Activated naive CD4-positive, alpha-beta T cell treated with anti-CD3 and anti-CD28 coated beads, Interleukin-2, amount 10 ng/mL, durations not matched to agents 7 days and 5 days (primary cell): Measurements from ENCODE around the gene CTAGE6.
"Not testable (repeated sequence)": the region's sequence is repeated elsewhere in the genome, so short reads cannot be mapped to it uniquely, and the experiment has no call there.

Source experiments
- CTCF ChIA-PET: fragments of 350-600 bp; sonication (Branson Sonifier 250); formaldehyde crosslinking; loops from one replicate; lab custom pipeline; 2021; ENCODE audit warnings: antibody characterized with exemption; lab: Charles Lee
- DNase-seq: peaks from one replicate; pipeline ENCODE4 v3.0.0-alpha.2; 2020
- H3K27ac Mint-ChIP-seq: one replicate; pipeline ENCODE4 v1.8.0; 2021; ENCODE audit warnings: mild to moderate bottlenecking, moderate library complexity, mixed read lengths
- H3K27me3 Mint-ChIP-seq: one replicate; pipeline ENCODE4 v1.8.0; 2021; ENCODE audit warnings: mild to moderate bottlenecking, mixed read lengths
- H3K36me3 Mint-ChIP-seq: one replicate; pipeline ENCODE4 v1.8.0; 2021; ENCODE audit warnings: mixed read lengths
- H3K4me1 Mint-ChIP-seq: one replicate; pipeline ENCODE4 v1.8.0; 2021; ENCODE audit warnings: mixed read lengths
- H3K4me3 Mint-ChIP-seq: one replicate; pipeline ENCODE4 v1.8.0; 2021; ENCODE audit warnings: mild to moderate bottlenecking, moderate library complexity, mixed read lengths
- H3K9me3 Mint-ChIP-seq: one replicate; pipeline ENCODE4 v1.8.0; 2021; ENCODE audit warnings: mixed read lengths

The CTAGE6 gene, protein sequence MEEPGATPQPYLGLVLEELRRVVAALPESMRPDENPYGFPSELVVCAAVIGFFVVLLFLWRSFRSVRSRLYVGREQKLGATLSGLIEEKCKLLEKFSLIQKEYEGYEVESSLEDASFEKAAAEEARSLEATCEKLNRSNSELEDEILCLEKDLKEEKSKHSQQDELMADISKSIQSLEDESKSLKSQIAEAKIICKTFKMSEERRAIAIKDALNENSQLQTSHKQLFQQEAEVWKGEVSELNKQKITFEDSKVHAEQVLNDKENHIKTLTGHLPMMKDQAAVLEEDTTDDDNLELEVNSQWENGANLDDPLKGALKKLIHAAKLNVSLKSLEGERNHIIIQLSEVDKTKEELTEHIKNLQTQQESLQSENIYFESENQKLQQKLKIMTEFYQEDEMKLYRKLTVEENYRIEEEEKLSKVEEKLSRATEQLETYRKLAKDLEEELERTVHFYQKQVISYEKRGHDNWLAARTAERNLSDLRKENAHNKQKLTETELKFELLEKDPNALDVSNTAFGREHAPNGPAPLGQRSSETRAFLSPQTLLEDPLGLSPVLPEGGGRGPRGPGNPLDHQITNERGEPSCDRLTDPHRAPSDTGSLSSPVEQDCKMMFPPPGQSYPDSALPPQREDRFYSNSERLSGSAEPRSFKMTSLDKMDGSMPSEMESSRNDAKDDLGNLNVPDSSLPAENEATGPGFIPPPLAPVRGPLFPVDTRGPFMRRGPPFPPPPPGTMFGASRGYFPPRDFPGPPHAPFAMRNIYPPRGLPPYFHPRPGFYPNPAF

GRCh38 chr7:143757596-143757995 is at the start of gene CTAGE6:
TSS of gene CTAGE6 (minus strand) at chr7:143757696. CDS start at chr7:143757658, 38 bp downstream.
- H3K27ac Mint-ChIP-seq, DNase-seq, CTCF ChIA-PET, H3K4me3 Mint-ChIP-seq, H3K4me1 Mint-ChIP-seq, H3K36me3 Mint-ChIP-seq, H3K9me3 Mint-ChIP-seq, H3K27me3 Mint-ChIP-seq: not testable (repeated sequence)

DNA sequence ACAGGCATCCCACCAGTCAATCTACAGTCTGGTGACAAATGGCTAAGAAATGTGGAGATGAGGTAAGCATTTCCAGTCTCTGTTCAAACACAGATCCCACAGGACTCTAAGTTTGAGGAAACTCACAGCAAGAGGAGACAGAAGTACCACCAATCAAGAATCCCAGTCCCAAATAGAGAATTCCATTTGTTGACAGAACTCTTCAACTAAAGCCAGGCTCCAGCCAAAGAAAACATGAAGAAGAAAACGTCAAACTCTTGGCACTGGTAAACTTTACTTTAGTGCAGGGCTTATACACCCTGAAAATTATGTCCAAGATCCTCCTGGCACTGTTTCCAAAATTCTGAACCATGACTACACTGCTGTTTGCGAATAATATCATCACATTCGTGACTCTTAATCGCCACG is 49.2 kb upstream of the CTAGE6 start:
- CTCF ChIA-PET, H3K36me3 Mint-ChIP-seq, H3K4me3 Mint-ChIP-seq, H3K27ac Mint-ChIP-seq, H3K9me3 Mint-ChIP-seq, DNase-seq, H3K4me1 Mint-ChIP-seq, H3K27me3 Mint-ChIP-seq: not testable (repeated sequence)

DNA sequence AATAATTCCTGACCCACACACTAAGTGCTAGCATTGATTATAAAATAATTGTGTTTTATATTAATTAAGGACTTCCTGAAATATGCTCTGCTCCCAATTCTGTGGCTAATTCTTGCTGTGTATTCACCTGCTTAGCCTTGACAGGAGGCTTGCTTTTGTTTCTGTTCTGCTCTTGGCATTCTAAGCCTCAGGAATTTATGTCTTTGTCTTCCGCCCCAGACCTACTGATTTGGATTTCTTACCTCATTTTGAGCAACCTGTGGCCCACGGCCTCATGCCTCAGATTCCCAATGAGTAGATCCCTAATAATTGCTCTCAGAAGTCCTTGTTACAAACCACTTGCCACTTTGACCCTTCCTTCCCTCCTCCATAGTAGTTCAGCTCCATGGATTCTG is 40.4 kb upstream of the CTAGE6 start:
- H3K27me3 Mint-ChIP-seq, H3K4me1 Mint-ChIP-seq: not testable (repeated sequence)

GRCh38 chr7:143797119-143797895 is 39.8 kb upstream of the CTAGE6 start:
- H3K27ac Mint-ChIP-seq, H3K27me3 Mint-ChIP-seq, CTCF ChIA-PET, H3K36me3 Mint-ChIP-seq, H3K9me3 Mint-ChIP-seq, H3K4me1 Mint-ChIP-seq, H3K4me3 Mint-ChIP-seq, DNase-seq: not testable (repeated sequence)

More for the DNA sequence above, 40.4 kb upstream of the CTAGE6 start:
- DNase-seq, H3K4me3 Mint-ChIP-seq, H3K36me3 Mint-ChIP-seq, CTCF ChIA-PET, H3K27ac Mint-ChIP-seq, H3K9me3 Mint-ChIP-seq: not testable (repeated sequence)

DNA sequence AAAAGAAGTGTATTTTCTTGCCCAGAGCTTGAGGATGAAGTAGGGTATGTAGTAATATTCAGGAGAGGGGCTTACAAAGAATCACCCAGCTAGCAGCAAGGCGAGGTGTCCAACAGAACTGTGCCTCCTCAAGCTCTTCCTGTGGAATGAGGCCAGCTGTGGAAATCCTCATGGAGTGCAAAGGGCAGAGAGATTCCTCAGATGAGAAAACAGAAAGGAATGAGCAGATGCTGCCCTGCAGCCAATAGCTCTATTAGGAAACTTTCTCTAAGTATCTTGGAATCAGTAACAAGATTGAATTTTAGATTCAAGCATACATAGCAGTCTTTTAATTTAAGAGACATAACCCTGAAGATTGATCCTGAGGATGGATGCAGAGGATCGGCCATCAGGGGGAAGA is 38.2 kb upstream of the CTAGE6 start:
- H3K27ac Mint-ChIP-seq, H3K27me3 Mint-ChIP-seq: not testable (repeated sequence)

DNA sequence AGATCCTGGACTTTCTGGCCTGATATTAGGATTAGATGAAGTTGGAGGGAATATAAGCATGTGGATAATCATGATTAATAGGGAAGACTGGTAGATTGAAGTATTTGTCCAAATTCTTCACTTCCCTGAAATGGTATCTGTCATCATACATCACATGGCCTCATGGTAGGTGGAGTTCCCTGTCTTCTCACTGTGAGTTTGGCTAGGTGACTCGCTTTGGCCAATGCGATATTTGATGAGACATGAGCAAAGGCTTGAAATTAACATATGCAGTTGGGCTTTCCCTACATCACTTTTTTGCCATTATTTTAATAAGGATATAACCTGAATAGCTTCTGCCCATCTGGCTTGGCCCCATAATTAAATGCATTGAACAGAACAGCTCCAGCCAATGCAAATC is 35.1 kb upstream of the CTAGE6 start:
- CTCF ChIA-PET, DNase-seq: not testable (repeated sequence)

More for the DNA sequence above, 38.2 kb upstream of the CTAGE6 start:
- H3K4me3 Mint-ChIP-seq, H3K36me3 Mint-ChIP-seq, H3K9me3 Mint-ChIP-seq, DNase-seq, CTCF ChIA-PET, H3K4me1 Mint-ChIP-seq: not testable (repeated sequence)

GRCh38 chr7:143785415-143786182 is 28.1 kb upstream of the CTAGE6 start:
- H3K27me3 Mint-ChIP-seq, H3K4me1 Mint-ChIP-seq, DNase-seq, H3K36me3 Mint-ChIP-seq, H3K4me3 Mint-ChIP-seq, CTCF ChIA-PET, H3K27ac Mint-ChIP-seq, H3K9me3 Mint-ChIP-seq: not testable (repeated sequence)

More for the DNA sequence above, 35.1 kb upstream of the CTAGE6 start:
- not testable (repeated sequence) for H3K36me3 Mint-ChIP-seq, H3K9me3 Mint-ChIP-seq, H3K4me3 Mint-ChIP-seq, H3K27me3 Mint-ChIP-seq, H3K27ac Mint-ChIP-seq, H3K4me1 Mint-ChIP-seq

DNA sequence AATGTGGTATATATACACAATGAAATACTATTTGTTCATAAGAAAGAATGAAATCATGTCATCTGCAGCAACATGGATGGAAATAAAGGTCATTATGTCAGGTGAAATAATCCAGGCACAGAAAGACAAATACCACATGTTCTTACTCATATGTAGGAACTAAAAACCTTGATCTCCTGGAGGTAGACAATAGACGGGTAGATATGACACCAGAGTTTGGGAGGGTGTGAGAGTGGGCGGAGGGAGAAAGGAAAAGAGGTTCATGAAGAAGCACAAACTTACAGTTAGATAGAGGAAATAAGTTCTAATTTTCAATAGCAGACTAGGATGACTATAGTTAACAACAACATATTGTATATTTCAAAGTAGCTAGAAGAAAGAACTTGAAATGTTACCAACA is 22.1 kb upstream of the CTAGE6 start:
- H3K9me3 Mint-ChIP-seq, CTCF ChIA-PET, H3K27ac Mint-ChIP-seq, H3K36me3 Mint-ChIP-seq, H3K27me3 Mint-ChIP-seq, H3K4me3 Mint-ChIP-seq, DNase-seq, H3K4me1 Mint-ChIP-seq: not testable (repeated sequence)

DNA sequence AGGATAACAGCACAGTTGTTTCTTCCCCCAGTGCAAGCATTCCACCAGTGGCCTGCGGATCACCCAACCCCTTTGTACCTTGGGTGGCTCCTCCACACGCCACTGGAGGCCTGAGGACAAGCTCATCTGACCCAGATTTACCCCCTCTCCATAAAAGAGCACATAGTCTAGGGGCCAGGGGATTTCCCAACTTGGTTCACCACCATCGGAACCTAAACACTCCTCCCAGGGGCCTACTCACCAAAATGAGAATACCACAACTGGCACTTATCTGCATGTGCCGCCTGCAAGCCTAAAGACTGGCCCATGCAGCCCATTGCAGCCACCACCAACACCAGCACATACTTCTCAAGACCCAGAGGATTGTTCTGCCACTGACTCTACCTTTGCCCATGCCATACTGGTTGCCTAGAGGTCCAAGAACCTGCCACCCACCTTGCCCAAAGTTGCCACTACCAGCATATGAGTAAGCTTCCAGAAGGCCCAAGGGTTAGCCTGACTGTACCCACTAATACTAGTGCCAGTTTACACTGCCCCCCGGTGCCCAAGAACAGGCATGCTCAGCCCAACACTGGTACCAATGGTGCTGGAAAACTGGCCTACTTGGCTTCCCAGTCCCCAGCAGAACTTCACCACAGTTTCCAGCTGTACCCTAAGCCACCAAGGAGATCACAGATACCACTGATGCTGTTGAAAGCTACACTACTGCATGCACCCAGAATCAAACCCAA is 15.4 kb upstream of the CTAGE6 start:
- H3K27me3 Mint-ChIP-seq, H3K4me3 Mint-ChIP-seq, H3K9me3 Mint-ChIP-seq, DNase-seq, H3K27ac Mint-ChIP-seq, H3K4me1 Mint-ChIP-seq, H3K36me3 Mint-ChIP-seq, CTCF ChIA-PET: not testable (repeated sequence)

- DNase-seq, H3K36me3 Mint-ChIP-seq, H3K4me3 Mint-ChIP-seq, H3K9me3 Mint-ChIP-seq, CTCF ChIA-PET, H3K27ac Mint-ChIP-seq, H3K4me1 Mint-ChIP-seq, H3K27me3 Mint-ChIP-seq: not testable (repeated sequence)
These were observed 10.0 kb upstream of the CTAGE6 start for GRCh38 chr7:143767531-143767930.

DNA sequence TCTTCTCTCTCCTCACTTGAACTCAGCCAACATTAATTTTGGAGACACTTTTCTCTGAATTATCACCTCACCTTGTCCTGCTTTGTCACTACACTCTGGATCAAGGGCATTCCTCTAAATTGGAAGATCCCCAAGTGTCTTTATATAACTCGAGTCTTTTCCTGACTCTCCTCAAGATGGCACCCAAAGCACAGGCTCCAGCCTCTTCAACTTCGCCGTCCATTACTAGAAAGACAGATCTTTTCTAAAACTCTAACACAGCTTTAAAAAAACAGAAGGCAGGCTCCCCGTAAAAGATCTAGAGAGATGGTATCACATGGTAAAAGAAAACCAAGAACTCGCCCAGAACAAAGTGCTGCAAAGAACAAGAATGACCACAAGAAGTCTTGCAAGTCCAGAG is 8.2 kb upstream of the CTAGE6 start:
- H3K36me3 Mint-ChIP-seq, DNase-seq, H3K9me3 Mint-ChIP-seq, H3K27me3 Mint-ChIP-seq, CTCF ChIA-PET, H3K4me3 Mint-ChIP-seq, H3K4me1 Mint-ChIP-seq, H3K27ac Mint-ChIP-seq: not testable (repeated sequence)

- H3K27me3 Mint-ChIP-seq, DNase-seq, CTCF ChIA-PET: not testable (repeated sequence)
These were observed 5.6 kb upstream of the CTAGE6 start for GRCh38 chr7:143763065-143763464.

GRCh38 chr7:143745340-143745739 is 12.2 kb downstream of the CTAGE6 start:
- H3K9me3 Mint-ChIP-seq, CTCF ChIA-PET: not testable (repeated sequence)

More at GRCh38 chr7:143763065-143763464, 5.6 kb upstream of the CTAGE6 start:
- not testable (repeated sequence) for H3K4me3 Mint-ChIP-seq, H3K9me3 Mint-ChIP-seq, H3K27ac Mint-ChIP-seq, H3K4me1 Mint-ChIP-seq, H3K36me3 Mint-ChIP-seq

More at GRCh38 chr7:143745340-143745739, 12.2 kb downstream of the CTAGE6 start:
- not testable (repeated sequence) for H3K4me1 Mint-ChIP-seq, H3K36me3 Mint-ChIP-seq, H3K27ac Mint-ChIP-seq, H3K27me3 Mint-ChIP-seq, DNase-seq, H3K4me3 Mint-ChIP-seq
